Epithelial cell of proximal tubule (primary cell): Measurements from ENCODE around the gene C12orf50. TPM values are rescaled to one million over a fixed set of nuclear protein-coding genes. Genes with fewer than 3 reads are reported as not detected.
A peak's percentile ranks its signal among the peaks of the same experiment; 100 is the strongest.
"Not testable (repeated sequence)": the region's sequence is repeated elsewhere in the genome, so short reads cannot be mapped to it uniquely, and the experiment has no call there.

Experiments
- DNase-seq: peaks from one replicate; pipeline ENCODE4 v3.0.0-alpha.2; 2011; ENCODE audit warnings: low read depth
- H3K4me3 ChIP-seq: 2 replicates; pipeline ENCODE4 v1.5.1; 2011; ENCODE audit warnings: low read depth, mild to moderate bottlenecking, low read length
- total RNA-seq: library from RNA; depleted of rRNA; stranded (reverse); fragments of >200 nt; gene quantifications from 2 replicates; pipeline ENCODE4 v1.2.3, GENCODE V29; 2015
- TF ChIP-seq, protein P1 (sequence below): conservative IDR thresholded peaks from 2 replicates; pipeline ENCODE4 v1.5.1; 2012; ENCODE audit warnings: low read depth, mild to moderate bottlenecking, low read length

Gene C12orf50
- total RNA-seq, 1 donor from 2014 or later: not detected

DNA sequence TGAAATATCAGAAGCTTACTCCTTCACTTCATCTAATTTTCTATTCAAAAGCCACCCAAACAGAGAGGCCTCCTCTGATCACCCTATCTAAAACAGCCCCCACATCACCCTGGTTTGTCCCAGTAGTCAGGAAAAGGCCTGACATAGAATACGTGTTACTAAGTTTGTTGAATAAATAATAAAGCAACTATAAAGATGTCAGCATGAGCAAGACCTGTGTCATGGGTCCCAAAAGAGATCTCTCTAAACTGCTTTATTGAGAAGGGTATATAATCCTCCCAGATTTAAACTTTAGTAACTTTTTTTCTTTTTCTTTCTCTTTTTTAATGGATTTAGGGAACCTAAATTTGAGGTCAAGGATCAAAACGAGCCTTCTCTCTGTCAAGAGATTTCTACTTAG is 27.4 kb upstream of the C12orf50 start:
- no peak for DNase-seq
- TF ChIP-seq, protein P1, sequence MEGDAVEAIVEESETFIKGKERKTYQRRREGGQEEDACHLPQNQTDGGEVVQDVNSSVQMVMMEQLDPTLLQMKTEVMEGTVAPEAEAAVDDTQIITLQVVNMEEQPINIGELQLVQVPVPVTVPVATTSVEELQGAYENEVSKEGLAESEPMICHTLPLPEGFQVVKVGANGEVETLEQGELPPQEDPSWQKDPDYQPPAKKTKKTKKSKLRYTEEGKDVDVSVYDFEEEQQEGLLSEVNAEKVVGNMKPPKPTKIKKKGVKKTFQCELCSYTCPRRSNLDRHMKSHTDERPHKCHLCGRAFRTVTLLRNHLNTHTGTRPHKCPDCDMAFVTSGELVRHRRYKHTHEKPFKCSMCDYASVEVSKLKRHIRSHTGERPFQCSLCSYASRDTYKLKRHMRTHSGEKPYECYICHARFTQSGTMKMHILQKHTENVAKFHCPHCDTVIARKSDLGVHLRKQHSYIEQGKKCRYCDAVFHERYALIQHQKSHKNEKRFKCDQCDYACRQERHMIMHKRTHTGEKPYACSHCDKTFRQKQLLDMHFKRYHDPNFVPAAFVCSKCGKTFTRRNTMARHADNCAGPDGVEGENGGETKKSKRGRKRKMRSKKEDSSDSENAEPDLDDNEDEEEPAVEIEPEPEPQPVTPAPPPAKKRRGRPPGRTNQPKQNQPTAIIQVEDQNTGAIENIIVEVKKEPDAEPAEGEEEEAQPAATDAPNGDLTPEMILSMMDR: no peak
- no peak overlapping the region for H3K4me3 ChIP-seq

DNA sequence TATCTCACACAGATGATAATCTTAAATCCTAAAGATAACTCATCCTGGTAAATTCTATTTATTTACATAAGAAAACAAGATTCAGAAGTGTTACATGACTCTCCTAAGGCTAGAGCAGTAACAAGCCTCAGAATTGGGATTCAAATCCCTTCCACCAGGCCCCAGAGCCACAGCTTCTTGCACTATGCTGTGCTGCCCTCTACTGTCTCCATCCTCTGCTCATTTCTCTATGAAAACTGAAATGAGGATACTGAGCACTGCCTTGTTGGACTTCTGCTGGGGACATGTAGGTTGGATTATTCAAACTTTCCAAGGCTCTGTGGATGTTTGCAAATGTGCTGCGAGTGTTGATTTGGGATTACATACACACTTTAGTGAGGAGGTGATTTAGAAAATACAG is 23.5 kb upstream of the C12orf50 start:
- TF ChIP-seq, protein P1: peak; percentile 75
- no peak for DNase-seq
- no peak overlapping the region for H3K4me3 ChIP-seq

DNA sequence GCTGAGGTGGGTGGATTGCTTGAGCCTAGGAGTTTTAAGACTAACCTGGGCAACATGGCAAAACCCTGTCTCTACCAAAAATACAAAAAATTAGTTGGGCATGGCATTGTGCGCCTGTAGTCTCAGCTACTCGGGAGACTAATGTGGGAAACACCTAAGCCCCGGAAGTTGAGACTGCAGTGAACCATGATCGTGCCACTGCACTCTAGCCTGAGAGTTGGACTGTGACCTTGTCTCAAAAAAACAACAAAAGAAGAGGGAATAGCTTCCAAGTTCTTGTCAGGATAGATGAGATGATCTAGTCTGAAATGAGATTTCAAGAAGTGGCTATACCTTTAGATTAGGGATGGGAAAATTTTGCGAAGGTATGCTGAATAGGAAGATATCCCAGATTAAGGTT is 14.8 kb upstream of the C12orf50 start:
- DNase-seq: no peak
- H3K4me3 ChIP-seq: no peak overlapping the region
- TF ChIP-seq, protein P1: no peak

DNA sequence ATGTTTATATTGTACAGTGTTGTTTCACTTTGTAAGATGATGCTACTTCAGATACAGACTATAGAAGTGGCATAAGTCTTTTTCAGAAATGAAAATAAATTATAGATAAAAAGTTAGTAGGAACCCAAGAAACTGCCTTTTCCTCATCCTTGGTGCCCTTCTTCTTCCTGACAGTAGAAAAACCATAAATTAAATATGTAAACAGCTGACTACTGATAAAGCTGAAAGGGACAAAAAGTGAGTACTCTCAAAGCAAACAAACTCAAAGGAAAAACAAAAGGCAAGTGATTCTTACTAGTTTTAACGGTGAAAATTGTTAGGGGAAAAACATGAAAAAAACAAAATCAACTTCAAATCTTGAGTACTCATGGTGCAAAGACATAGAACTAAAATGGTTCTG is 8.6 kb upstream of the C12orf50 start:
- DNase-seq: no peak
- no peak overlapping the region for H3K4me3 ChIP-seq
- TF ChIP-seq, protein P1: no peak

DNA sequence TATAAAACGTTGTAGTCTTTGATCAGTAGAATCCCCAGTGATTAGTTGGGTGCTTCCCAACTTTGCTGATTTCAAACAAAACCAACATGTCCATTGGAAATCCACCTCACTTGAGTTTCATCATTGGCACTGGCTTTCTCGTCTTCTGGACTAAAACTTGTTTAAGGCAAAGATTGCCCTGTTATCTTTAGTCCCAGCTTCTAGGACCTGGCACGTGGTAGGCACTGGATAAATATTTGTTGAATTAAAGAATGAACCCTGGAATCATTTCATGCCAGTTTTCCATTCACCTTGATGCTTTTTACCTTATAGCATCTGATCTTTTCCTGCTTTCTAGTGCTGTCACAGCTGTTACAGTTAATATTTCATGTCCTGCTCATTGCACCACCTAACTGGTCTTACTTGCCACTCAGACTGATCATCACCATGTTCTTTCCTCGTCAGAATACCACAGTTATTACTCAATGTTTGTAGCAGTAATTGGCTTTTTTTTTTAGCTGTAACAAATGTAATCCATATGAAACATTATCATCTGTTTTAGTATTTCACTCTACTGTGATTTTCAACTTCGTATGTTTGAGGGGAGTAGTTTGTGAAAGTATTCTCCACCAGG is 7.3 kb upstream of the C12orf50 start:
- DNase-seq: no peak
- peak overlapping the region; percentile 84 for H3K4me3 ChIP-seq
- TF ChIP-seq, protein P1: no peak

DNA sequence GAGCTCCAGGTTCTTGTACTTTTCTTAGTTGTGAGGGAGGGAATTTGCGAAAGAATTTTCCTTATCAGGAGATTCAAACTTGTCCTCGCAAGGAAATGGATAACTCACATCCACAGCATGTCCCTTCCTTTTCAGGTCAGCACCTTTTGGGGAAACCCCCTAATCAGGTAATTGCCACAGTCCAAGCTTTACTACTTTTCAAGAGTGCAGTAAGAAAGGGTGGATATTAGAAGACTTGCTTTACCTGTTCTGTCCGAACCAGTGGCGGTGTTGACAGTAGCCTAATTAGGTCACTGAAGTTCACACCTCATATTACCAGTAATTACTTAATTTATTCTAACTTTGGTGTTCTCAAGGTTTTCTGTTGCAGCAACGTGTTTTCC is 6.7 kb upstream of the C12orf50 start:
- TF ChIP-seq, protein P1: no peak
- H3K4me3 ChIP-seq: peak overlapping the region; percentile 84
- DNase-seq: no peak

DNA sequence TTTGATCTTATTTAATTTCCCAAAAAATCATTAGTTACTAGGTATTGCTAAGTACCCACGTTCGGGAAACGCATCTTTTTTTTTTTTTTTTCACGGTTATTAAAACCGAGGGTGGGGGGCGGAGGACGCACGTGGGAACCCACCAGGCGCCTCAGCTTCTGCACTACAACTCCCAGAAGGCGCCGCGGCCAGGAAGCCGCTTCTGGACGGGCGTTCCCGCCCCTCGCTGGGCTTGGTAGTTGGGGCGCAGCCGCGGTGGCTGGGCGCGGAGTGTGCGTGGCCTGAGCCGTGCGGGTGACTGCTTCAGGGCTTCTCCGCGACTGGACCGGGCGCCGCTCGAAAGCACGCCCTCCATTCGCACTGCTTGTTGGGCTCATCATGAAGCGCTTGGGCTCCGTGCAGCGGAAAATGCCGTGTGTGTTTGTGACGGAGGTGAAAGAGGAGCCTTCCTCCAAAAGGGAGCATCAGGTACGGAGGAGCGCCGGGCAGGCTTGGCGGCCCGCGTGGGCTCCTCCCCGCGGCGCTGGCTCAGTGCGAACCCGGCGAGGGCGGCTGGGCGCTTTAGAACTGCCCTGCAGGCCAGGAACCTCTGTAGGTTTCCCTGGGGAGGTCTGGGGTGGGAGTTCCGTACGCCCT is 6.2 kb upstream of the C12orf50 start:
- TF ChIP-seq, protein P1: no peak
- H3K4me3 ChIP-seq: peak overlapping the region; percentile 84
- peak; percentile 19 for DNase-seq

DNA sequence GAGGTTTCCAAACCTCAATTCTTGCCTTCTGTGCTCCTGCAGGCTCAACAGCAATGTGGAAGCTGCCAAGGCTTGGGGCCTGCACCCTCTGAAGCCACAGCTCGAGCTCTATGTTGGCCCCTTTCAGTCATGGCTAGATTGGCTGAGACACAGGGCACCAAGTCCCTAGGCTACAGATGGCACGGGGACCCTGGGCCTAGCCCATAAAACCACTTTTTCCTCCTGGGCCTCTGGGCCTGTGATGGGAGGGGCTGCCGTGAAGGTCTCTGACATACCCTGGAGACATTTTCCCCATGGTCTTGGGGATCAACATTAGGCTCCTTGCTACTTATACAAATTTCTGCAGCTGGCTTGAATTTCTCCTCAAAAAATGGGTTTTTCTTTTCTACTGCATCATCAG is 2.0 kb upstream of the C12orf50 start:
- H3K4me3 ChIP-seq, DNase-seq: not testable (repeated sequence)
